NCI-H146 treated with DMSO at 0.1 percent for 48 hours (cell line): ENCODE results near the gene CCDC77.
A peak's percentile ranks its signal among the peaks of the same experiment; 100 is the strongest.
"Not testable (repeated sequence)": the region's sequence is repeated elsewhere in the genome, so short reads cannot be mapped to it uniquely, and the experiment has no call there.

Source experiments
- DNase-seq: peaks from one replicate; lab custom pipeline; 2025; ENCODE audit not compliant: unreplicated experiment; lab: John Stamatoyannopoulos, UW

CCDC77 gene

GRCh38 chr12:401235-402028 is at the start of gene CCDC77:
Gene CCDC77 (plus strand): TSS chr12:401644. CDS start chr12:409384, 7,740 bp downstream.
- DNase-seq: no peak

- DNase-seq: no peak
Measured at GRCh38 chr12:356276-356988, 45.0 kb upstream of the CCDC77 start.

GRCh38 chr12:359091-359490 is 42.4 kb upstream of the CCDC77 start:
- no peak for DNase-seq

GRCh38 chr12:366820-367219 is 34.6 kb upstream of the CCDC77 start:
- DNase-seq: no peak

GRCh38 chr12:367972-368371 is 33.5 kb upstream of the CCDC77 start:
- no peak for DNase-seq

GRCh38 chr12:370739-371485 is 30.5 kb upstream of the CCDC77 start:
- DNase-seq: not testable (repeated sequence)

- no peak for DNase-seq
Measured at GRCh38 chr12:386651-387050, 14.8 kb upstream of the CCDC77 start.

GRCh38 chr12:388012-388411 is 13.4 kb upstream of the CCDC77 start:
- DNase-seq: no peak

GRCh38 chr12:388541-389141 is 12.8 kb upstream of the CCDC77 start:
- no peak for DNase-seq

GRCh38 chr12:389142-390096 is 12.0 kb upstream of the CCDC77 start, which contains the start of gene KDM5A:
Gene KDM5A (minus strand): TSS chr12:389320. CDS start chr12:389091, 229 bp downstream.
- DNase-seq: no peak

- no peak for DNase-seq
Measured at GRCh38 chr12:400828-401227, 616 bp upstream of the CCDC77 start.

GRCh38 chr12:402029-402389 is 565 bp downstream of the CCDC77 start:
- no peak for DNase-seq

- no peak for DNase-seq
Measured at GRCh38 chr12:414859-415258, 13.4 kb downstream of the CCDC77 start.

GRCh38 chr12:418432-418831 is 17.0 kb downstream of the CCDC77 start:
- no peak for DNase-seq

- no peak for DNase-seq
Measured at GRCh38 chr12:422526-422925, 21.1 kb downstream of the CCDC77 start.

GRCh38 chr12:435737-436136 is 34.3 kb downstream of the CCDC77 start:
- DNase-seq: not testable (repeated sequence)

- peak; percentile 15 for DNase-seq
Measured at GRCh38 chr12:442235-442884, 40.9 kb downstream of the CCDC77 start.

- no peak for DNase-seq
Measured at GRCh38 chr12:447141-447540, 45.7 kb downstream of the CCDC77 start.

- no peak for DNase-seq
Measured at GRCh38 chr12:449203-449602, 47.8 kb downstream of the CCDC77 start.

- no peak for DNase-seq
Measured at GRCh38 chr12:450438-450837, 49.0 kb downstream of the CCDC77 start.
